Hepatocyte (in vitro differentiated cells): ENCODE measurements around the gene FBXO41. TPM values are rescaled to one million over a fixed set of nuclear protein-coding genes. Genes with fewer than 3 reads are reported as not detected.
A peak's percentile ranks its signal among the peaks of the same experiment; 100 is the strongest.

Experiments used
- DNase-seq: peaks from one replicate; pipeline ENCODE4 v3.0.0-alpha.2; 2016; ENCODE audit warnings: low spot score
- H2AFZ ChIP-seq: fragments of 200-600 bp; sonication (generic); 2 replicates; pipeline ENCODE4 v1.6.0; 2016; ENCODE audit warnings: antibody characterized with exemption, mild to moderate bottlenecking
- H3K27ac ChIP-seq: fragments of 200-600 bp; sonication (generic); 2 replicates; pipeline ENCODE4 v1.5.1; 2016; ENCODE audit warnings: mild to moderate bottlenecking
- H3K27me3 ChIP-seq: fragments of 200-600 bp; sonication (generic); 2 replicates; pipeline ENCODE4 v1.6.1; 2016
- H3K36me3 ChIP-seq: fragments of 200-600 bp; sonication (generic); replicated peaks from 2 replicates; pipeline ENCODE4 v1.5.1; 2016; ENCODE audit warnings: low read depth; ENCODE audit not compliant: insufficient read depth
- H3K4me1 ChIP-seq: fragments of 200-600 bp; sonication (generic); 2 replicates; pipeline ENCODE4 v1.5.1; 2016; ENCODE audit warnings: mild to moderate bottlenecking, moderate library complexity; ENCODE audit not compliant: insufficient read depth
- H3K4me2 ChIP-seq: fragments of 200-600 bp; sonication (generic); 2 replicates; pipeline ENCODE4 v1.6.0; 2016
- H3K4me3 ChIP-seq: fragments of 200-600 bp; sonication (generic); 2 replicates; pipeline ENCODE4 v1.5.1; 2016; ENCODE audit warnings: mild to moderate bottlenecking
- H3K79me2 ChIP-seq: fragments of 200-600 bp; sonication (generic); 2 replicates; pipeline ENCODE4 v1.6.0; 2017; ENCODE audit warnings: mild to moderate bottlenecking
- H3K9me2 ChIP-seq: fragments of 200-600 bp; sonication (generic); replicated peaks from 2 replicates; pipeline ENCODE4 v1.6.0; 2017; ENCODE audit warnings: mild to moderate bottlenecking; ENCODE audit not compliant: insufficient read depth
- H3K9me3 ChIP-seq: fragments of 200-600 bp; sonication (generic); 2 replicates; pipeline ENCODE4 v1.5.1; 2016; ENCODE audit warnings: low read depth, mild to moderate bottlenecking
- H4K20me1 ChIP-seq: fragments of 200-600 bp; sonication (generic); 2 replicates; pipeline ENCODE4 v1.6.0; 2016; ENCODE audit warnings: mild to moderate bottlenecking; ENCODE audit not compliant: insufficient read depth, poor library complexity, severe bottlenecking
- EZH2 ChIP-seq: fragments of 200-600 bp; sonication (generic); IDR thresholded peaks from 2 replicates; pipeline ENCODE4 v1.6.1; 2016; ENCODE audit warnings: antibody characterized with exemption, mild to moderate bottlenecking, borderline replicate concordance
- EZH2phosphoT487 ChIP-seq: fragments of 200-600 bp; sonication (generic); IDR thresholded peaks from one replicate; pipeline ENCODE4 v1.6.1; 2018; ENCODE audit warnings: antibody characterized with exemption, mild to moderate bottlenecking, low read depth, moderate library complexity; ENCODE audit not compliant: unreplicated experiment, severe bottlenecking
- WGBS: methylation state at CpG from one replicate; pipeline ENCODE4 v1.1.6; 2016; ENCODE audit warnings: low lambda C conversion rate; ENCODE audit errors: missing lambda C conversion rate; 5-methylcytosine and 5-hydroxymethylcytosine counted together
- polyA plus RNA-seq: library from polyadenylated mRNA; unstranded; fragments of >200 nt; fragmentation: Nextera tagmentation; extraction: Ambion mirVana; gene quantifications from 2 replicates; pipeline ENCODE4 v1.2.1, GENCODE V29; 2016
- total RNA-seq: library from RNA; depleted of rRNA; stranded (reverse); fragments of >200 nt; gene quantifications from 2 replicates; pipeline ENCODE4 v1.2.3, GENCODE V29; 2014
- TF ChIP-seq, protein P1 (sequence below): fragments of 200-600 bp; sonication (generic); IDR thresholded peaks from 2 replicates; pipeline ENCODE4 v1.5.1; 2016; ENCODE audit warnings: antibody characterized with exemption, mild to moderate bottlenecking; ENCODE audit not compliant: poor library complexity

Gene FBXO41, protein sequence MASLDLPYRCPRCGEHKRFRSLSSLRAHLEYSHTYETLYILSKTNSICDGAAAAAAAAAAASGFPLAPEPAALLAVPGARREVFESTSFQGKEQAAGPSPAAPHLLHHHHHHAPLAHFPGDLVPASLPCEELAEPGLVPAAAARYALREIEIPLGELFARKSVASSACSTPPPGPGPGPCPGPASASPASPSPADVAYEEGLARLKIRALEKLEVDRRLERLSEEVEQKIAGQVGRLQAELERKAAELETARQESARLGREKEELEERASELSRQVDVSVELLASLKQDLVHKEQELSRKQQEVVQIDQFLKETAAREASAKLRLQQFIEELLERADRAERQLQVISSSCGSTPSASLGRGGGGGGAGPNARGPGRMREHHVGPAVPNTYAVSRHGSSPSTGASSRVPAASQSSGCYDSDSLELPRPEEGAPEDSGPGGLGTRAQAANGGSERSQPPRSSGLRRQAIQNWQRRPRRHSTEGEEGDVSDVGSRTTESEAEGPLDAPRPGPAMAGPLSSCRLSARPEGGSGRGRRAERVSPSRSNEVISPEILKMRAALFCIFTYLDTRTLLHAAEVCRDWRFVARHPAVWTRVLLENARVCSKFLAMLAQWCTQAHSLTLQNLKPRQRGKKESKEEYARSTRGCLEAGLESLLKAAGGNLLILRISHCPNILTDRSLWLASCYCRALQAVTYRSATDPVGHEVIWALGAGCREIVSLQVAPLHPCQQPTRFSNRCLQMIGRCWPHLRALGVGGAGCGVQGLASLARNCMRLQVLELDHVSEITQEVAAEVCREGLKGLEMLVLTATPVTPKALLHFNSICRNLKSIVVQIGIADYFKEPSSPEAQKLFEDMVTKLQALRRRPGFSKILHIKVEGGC
- total RNA-seq = 0.92 and 2.1 TPM in 2 replicates
- 1.2 and 1.3 TPM in 2 replicates for polyA plus RNA-seq

DNA sequence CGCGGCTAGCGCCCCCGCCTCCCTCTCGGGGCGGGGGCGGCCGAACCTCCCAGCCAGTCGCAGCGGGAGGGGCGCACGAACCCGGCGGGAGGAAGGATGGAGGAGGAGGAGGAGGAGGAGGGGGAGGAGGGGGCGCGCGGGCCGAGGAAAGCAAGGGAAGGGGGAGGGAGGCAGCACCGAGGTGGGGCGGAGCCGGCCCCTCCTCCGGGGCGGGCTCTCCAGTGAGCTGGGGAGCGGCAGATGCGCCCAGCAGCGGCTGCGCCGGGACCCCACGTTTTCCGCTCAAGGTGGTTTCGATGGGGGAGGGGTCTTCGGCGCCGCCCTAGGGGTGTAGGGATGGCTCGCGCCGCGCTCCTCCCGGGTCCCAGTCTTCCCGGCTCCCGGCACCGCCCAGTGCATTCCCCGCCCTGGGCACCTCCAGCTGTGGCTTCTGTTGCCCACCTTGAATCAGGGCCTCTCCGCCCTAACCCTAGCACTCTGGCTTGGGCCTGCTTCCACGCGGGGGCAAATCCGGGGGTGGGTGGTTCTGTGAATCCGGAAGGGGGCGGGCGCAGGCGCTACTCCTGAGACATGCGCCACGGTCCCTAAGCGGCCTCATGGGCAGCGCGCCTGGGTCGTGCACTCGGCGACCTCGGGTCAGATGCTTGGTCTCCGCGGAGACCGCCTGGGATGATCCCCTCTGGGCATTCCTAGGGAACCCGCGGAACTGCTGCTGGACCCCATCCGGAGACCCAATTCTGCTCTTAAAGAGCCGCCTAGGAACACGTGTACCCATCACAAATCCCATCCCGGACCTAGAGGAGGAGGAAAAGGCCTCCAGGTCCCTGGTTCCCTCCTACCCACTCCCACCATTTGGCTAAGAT lies at the start of gene FBXO41:
Gene FBXO41, minus strand, starts transcription at position 183 of the 863 bp plus-strand sequence. CDS start 14,848 bp downstream, outside the sequence.
- Histone ChIP-seq H2AFZ (peak within 1 kb of the TSS; percentile 94), H3K36me3 (no peaks in the 10 kb centered on the region), H4K20me1 (no peaks in the 10 kb centered on the region), H3K4me1 (peaks cover 10% of the 10 kb centered on the region), H3K79me2 (no peaks in the 10 kb centered on the region), H3K9me2 (no peaks in the 10 kb centered on the region), H3K9me3 (no peaks in the 10 kb centered on the region), H3K27me3 (peaks cover 42% of the 10 kb centered on the region), H3K4me2 (peak within 1 kb of the TSS; percentile 99), H3K4me3 (peak within 1 kb of the TSS; percentile 67), H3K27ac (no peak within 1 kb of the TSS)
- DNase-seq = peak; percentile 50
- WGBS = 4% methylated on average over 29 of the region's 69 CpGs
- TF ChIP-seq EZH2phosphoT487 (no peak), EZH2 (no peak)
- TF ChIP-seq, protein P1, sequence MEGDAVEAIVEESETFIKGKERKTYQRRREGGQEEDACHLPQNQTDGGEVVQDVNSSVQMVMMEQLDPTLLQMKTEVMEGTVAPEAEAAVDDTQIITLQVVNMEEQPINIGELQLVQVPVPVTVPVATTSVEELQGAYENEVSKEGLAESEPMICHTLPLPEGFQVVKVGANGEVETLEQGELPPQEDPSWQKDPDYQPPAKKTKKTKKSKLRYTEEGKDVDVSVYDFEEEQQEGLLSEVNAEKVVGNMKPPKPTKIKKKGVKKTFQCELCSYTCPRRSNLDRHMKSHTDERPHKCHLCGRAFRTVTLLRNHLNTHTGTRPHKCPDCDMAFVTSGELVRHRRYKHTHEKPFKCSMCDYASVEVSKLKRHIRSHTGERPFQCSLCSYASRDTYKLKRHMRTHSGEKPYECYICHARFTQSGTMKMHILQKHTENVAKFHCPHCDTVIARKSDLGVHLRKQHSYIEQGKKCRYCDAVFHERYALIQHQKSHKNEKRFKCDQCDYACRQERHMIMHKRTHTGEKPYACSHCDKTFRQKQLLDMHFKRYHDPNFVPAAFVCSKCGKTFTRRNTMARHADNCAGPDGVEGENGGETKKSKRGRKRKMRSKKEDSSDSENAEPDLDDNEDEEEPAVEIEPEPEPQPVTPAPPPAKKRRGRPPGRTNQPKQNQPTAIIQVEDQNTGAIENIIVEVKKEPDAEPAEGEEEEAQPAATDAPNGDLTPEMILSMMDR = no peak

DNA sequence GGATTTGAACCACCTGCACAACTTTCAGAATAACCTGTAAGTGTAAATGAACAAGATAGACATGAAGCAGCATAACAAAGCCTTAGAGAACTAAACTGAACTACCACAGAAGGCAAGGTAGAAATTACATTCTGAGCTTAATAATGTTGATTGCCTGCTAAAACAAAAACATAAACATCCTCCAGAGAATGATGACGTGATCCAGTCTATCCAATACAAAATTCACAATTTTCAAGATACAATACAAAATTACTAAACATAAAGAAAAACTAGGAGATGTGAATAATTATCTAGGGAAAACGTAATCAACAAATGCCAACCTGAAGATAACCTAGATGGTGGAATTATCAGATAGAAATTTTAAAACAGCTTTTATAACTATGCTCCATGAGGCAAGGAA lies 49.8 kb upstream of the FBXO41 start:
- no peaks in the 10 kb centered on the region for H3K79me2 ChIP-seq
- TF ChIP-seq EZH2phosphoT487 (no peak), EZH2 (no peak)
- TF ChIP-seq, protein P1 = no peak
- no peaks in the 10 kb centered on the region for H3K9me2 ChIP-seq
- no peak overlapping the region for H3K27ac ChIP-seq
- H4K20me1 ChIP-seq = no peaks in the 10 kb centered on the region
- no peak overlapping the region for H2AFZ ChIP-seq
- no peak overlapping the region for H3K4me2 ChIP-seq
- H3K9me3 ChIP-seq = no peaks in the 10 kb centered on the region
- DNase-seq = no peak
- no peaks in the 10 kb centered on the region for H3K36me3 ChIP-seq
- H3K4me1 ChIP-seq = no peaks in the 10 kb centered on the region
- H3K4me3 ChIP-seq = no peak overlapping the region
- 79% methylated on average over 2 of the region's 2 CpGs for WGBS
- H3K27me3 ChIP-seq = peaks cover 6% of the 10 kb centered on the region

DNA sequence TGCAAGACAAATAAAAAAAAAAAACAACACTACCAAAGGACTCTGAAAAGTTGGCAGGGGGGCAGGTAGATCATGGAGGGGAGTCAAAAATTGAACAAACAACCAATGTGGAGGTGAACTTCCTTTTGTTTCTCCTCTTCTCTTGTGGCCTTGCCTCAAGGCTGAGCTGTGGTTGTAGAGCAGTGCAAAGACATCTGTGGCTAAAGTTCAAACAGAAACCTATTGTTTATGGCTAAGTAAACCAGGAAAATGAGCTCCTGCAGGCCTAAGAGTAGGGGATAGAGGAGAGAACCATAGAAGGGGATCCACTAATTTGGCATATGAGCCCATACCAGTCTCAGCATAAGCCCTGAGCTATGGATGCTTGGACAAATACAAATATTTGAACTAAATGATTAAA lies 49.3 kb upstream of the FBXO41 start:
- Histone ChIP-seq H3K36me3 (no peaks in the 10 kb centered on the region), H3K4me1 (no peaks in the 10 kb centered on the region), H4K20me1 (no peaks in the 10 kb centered on the region), H3K9me3 (no peaks in the 10 kb centered on the region), H3K27ac (no peak overlapping the region), H2AFZ (no peak overlapping the region), H3K4me2 (no peak overlapping the region), H3K9me2 (no peaks in the 10 kb centered on the region), H3K27me3 (peaks cover 4% of the 10 kb centered on the region), H3K79me2 (no peaks in the 10 kb centered on the region), H3K4me3 (no peak overlapping the region)
- no peak for DNase-seq
- TF ChIP-seq EZH2 = no peak
- no peak for TF ChIP-seq EZH2phosphoT487
- TF ChIP-seq, protein P1 = no peak
